PFSK-1 (cell line): ENCODE results near the gene ZBP1.

ENCODE experiments used
- FOXP2 ChIP-seq: optimal IDR thresholded peaks from 2 replicates; pipeline ENCODE3; 2011; ENCODE audit warnings: borderline replicate concordance, control low read depth, inconsistent platforms; ENCODE audit not compliant: insufficient read depth; ENCODE audit errors: extremely low read length, extremely low read depth
- POLR2AphosphoS5 ChIP-seq: IDR thresholded peaks from 2 replicates; pipeline ENCODE4 v1.6.1; 2012; ENCODE audit warnings: low read depth, mild to moderate bottlenecking, control low read depth, low read length, moderate library complexity
- SIN3A ChIP-seq: IDR thresholded peaks from 2 replicates; pipeline ENCODE4 v1.6.1; 2012; ENCODE audit warnings: mild to moderate bottlenecking, low read length, moderate library complexity, borderline replicate concordance; ENCODE audit not compliant: insufficient read depth
- TAF1 ChIP-seq: IDR thresholded peaks from 2 replicates; pipeline ENCODE4 v1.6.1; 2012; ENCODE audit warnings: low read length, control low read depth, borderline replicate concordance; ENCODE audit not compliant: insufficient read depth
- TF ChIP-seq, protein P1 (sequence below), 2 experiments: IDR thresholded peaks; 2 replicates each; pipeline versions ENCODE4 v1.6.1 to v1.8.0; 2011 to 2012; ENCODE audit warnings: low read depth in 2 of 2, low read length in 2 of 2, control low read depth in 1 of 2, inconsistent platforms in 1 of 2, mild to moderate bottlenecking in 1 of 2, moderate library complexity in 1 of 2; ENCODE audit not compliant: insufficient read depth in 1 of 2

Gene ZBP1

DNA sequence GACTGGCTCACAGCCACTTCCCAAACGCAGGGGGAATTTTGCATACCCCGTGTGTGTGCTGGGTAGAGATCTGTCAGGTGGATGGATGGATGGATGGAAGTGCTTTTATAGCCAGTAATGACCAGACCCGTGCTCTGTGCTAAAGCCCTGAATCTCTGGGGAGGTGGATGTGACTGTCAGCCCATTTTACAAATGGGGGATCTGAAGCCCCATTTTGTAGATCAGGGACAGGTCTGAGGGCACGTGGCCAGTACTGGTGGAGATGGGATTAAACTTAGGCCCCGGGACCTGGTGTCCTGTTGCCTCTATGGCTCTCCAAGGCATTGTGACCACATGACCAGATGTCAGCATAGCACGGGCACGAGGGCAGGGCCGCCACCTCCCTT lies 38.2 kb upstream of the ZBP1 start:
- no peak for TF ChIP-seq FOXP2
- TF ChIP-seq TAF1 = no peak
- no peak for TF ChIP-seq POLR2AphosphoS5
- TF ChIP-seq, protein P1, sequence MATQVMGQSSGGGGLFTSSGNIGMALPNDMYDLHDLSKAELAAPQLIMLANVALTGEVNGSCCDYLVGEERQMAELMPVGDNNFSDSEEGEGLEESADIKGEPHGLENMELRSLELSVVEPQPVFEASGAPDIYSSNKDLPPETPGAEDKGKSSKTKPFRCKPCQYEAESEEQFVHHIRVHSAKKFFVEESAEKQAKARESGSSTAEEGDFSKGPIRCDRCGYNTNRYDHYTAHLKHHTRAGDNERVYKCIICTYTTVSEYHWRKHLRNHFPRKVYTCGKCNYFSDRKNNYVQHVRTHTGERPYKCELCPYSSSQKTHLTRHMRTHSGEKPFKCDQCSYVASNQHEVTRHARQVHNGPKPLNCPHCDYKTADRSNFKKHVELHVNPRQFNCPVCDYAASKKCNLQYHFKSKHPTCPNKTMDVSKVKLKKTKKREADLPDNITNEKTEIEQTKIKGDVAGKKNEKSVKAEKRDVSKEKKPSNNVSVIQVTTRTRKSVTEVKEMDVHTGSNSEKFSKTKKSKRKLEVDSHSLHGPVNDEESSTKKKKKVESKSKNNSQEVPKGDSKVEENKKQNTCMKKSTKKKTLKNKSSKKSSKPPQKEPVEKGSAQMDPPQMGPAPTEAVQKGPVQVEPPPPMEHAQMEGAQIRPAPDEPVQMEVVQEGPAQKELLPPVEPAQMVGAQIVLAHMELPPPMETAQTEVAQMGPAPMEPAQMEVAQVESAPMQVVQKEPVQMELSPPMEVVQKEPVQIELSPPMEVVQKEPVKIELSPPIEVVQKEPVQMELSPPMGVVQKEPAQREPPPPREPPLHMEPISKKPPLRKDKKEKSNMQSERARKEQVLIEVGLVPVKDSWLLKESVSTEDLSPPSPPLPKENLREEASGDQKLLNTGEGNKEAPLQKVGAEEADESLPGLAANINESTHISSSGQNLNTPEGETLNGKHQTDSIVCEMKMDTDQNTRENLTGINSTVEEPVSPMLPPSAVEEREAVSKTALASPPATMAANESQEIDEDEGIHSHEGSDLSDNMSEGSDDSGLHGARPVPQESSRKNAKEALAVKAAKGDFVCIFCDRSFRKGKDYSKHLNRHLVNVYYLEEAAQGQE (IDR thresholded peaks at IDR 0.05; ENCODE audit: insufficient read depth in 1 of 2, low read depth in 2 of 2, low read length in 2 of 2) = no peak
- no peak for TF ChIP-seq SIN3A

GRCh38 chr20:57657535-57658446 lies 37.6 kb upstream of the ZBP1 start:
- TF ChIP-seq TAF1 (no peak), SIN3A (no peak), FOXP2 (no peak), POLR2AphosphoS5 (no peak)
- TF ChIP-seq, protein P1 (IDR thresholded peaks at IDR 0.05; ENCODE audit: insufficient read depth in 1 of 2, low read depth in 2 of 2, low read length in 2 of 2) = no peak

- TF ChIP-seq, protein P1 (IDR thresholded peaks at IDR 0.05; ENCODE audit: insufficient read depth in 1 of 2, low read depth in 2 of 2, low read length in 2 of 2) = no peak
Measured at GRCh38 chr20:57656821-57657534, 36.8 kb upstream of the ZBP1 start.

DNA sequence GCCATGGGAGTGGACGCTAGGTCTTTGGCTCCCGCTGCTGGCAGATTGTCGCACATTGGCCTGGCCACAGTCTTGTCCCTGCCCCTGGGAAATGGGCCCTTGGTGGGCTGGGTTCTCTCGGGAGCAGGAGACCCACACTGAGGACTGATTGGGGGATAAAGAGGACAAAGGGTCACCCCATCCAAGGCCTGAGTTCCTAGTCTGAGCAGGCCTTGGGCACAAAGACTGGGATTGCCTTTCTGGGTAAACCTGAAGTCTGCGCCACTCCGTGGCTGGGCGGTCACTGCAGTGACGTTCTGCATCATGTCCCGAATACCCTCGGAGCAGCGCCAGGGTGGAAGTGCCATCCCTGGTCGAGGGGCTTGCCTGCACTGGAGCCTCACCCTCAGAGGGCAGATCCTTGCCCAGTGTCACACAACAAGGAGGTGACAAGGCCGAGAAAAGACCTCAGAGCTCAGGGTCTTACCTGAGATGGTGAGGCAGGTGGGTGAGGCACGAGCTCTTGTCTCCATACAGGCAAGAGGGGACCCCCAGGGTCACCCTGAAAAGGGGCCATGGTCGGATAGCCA lies 36.1 kb upstream of the ZBP1 start:
- TF ChIP-seq, protein P1 (IDR thresholded peaks at IDR 0.05; ENCODE audit: insufficient read depth in 1 of 2, low read depth in 2 of 2, low read length in 2 of 2) = no peak
- TF ChIP-seq POLR2AphosphoS5 (no peak), SIN3A (no peak), TAF1 (no peak)
